GM10266 (cell line): ENCODE data around the gene NPIPB2.
"Not testable (repeated sequence)": the region's sequence is repeated elsewhere in the genome, so short reads cannot be mapped to it uniquely, and the experiment has no call there.

Experiments used
- DNase-seq: peaks from one replicate; pipeline ENCODE4 v3.0.0; 2012; ENCODE audit errors: extremely low spot score
- TF ChIP-seq, protein P1 (sequence below): IDR thresholded peaks from 2 replicates; pipeline ENCODE4 v1.5.1; 2012; ENCODE audit warnings: mild to moderate bottlenecking, low read depth; ENCODE audit not compliant: control insufficient read depth, insufficient read depth; ENCODE audit errors: missing control alignments

The NPIPB2 gene

GRCh38 chr16:11967195-11967911 is 25.5 kb upstream of the NPIPB2 start:
- no peak for DNase-seq
- TF ChIP-seq, protein P1, sequence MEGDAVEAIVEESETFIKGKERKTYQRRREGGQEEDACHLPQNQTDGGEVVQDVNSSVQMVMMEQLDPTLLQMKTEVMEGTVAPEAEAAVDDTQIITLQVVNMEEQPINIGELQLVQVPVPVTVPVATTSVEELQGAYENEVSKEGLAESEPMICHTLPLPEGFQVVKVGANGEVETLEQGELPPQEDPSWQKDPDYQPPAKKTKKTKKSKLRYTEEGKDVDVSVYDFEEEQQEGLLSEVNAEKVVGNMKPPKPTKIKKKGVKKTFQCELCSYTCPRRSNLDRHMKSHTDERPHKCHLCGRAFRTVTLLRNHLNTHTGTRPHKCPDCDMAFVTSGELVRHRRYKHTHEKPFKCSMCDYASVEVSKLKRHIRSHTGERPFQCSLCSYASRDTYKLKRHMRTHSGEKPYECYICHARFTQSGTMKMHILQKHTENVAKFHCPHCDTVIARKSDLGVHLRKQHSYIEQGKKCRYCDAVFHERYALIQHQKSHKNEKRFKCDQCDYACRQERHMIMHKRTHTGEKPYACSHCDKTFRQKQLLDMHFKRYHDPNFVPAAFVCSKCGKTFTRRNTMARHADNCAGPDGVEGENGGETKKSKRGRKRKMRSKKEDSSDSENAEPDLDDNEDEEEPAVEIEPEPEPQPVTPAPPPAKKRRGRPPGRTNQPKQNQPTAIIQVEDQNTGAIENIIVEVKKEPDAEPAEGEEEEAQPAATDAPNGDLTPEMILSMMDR = no peak

DNA sequence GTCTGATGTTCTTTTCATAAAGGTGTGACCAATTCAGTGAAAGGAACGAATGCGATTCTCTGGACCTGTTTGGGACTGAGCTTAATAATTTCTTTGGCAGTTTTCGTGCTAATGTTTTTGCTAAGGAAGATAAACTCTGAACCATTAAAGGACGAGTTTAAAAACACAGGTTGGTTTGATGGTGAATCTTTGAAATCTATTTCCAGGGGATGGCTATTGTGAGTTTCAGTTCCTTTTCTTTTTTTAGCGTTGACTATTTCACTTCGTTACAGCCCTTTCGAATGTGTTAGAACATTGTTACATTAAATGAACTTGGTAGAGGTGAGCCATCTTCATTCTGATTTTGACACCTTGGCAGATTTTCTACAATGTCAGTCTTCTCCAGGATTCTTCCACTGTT is 24.3 kb upstream of the NPIPB2 start:
- TF ChIP-seq, protein P1 = no peak
- DNase-seq = peak; percentile 50

DNA sequence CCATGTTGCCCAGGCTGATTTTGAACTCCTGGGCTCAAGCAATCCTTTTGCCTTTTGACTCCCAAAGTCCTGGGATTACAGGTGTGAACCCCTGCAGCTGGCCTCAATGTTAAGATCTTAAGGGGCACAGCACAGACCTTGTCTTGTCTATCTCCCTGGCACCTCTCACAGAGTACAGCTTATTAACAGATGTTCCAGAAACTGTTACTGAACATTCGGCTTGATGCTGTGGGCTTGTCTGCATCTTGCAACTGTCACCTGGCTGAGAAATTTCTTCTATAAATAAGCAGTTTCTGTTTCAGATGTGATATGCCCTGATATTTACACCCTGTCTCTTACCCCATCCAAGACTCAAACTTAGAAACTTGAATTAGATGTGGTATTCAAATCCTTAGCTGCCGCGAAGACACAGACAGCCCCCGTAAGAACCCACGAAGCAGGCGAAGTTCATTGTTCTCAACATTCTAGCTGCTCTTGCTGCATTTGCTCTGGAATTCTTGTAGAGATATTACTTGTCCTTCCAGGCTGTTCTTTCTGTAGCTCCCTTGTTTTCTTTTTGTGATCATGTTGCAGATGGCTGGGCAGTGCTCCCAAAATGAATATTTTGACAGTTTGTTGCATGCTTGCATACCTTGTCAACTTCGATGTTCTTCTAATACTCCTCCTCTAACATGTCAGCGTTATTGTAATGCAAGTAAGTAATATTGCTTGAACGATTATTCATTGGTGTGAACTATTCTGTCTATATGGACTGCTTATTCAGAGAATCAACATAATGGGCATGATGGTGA is 23.1 kb upstream of the NPIPB2 start, which contains the start of gene TNFRSF17:
Gene TNFRSF17, plus strand, starts transcription at position 450 of the 791 bp plus-strand sequence. Its CDS starts 115 bp downstream, at position 565.
- peak; percentile 66 for DNase-seq
- TF ChIP-seq, protein P1 = no peak

DNA sequence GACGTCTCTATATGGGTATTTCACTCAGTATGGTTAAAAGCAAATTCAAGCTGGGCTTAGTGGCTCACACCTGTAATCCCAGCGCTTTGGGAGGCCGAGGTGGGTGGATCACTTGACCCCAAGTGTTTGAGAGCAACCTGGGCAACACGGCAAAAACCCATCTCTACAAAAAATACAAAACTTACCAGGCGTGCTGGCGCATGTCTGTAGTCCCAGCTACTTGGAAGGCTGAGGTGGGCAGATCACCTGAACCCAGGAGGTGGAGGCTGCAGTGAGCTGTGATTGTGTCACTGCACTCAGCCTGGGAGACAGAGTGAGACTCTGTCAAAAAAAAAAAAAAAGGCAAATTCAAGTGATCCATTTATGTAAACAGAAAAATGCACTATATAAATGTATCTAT is 21.9 kb upstream of the NPIPB2 start:
- TF ChIP-seq, protein P1 = no peak
- no peak for DNase-seq

- not testable (repeated sequence) for DNase-seq
These were observed 21.1 kb upstream of the NPIPB2 start for GRCh38 chr16:11962978-11963377.

GRCh38 chr16:11962457-11962856 is 20.6 kb upstream of the NPIPB2 start:
- not testable (repeated sequence) for DNase-seq

DNA sequence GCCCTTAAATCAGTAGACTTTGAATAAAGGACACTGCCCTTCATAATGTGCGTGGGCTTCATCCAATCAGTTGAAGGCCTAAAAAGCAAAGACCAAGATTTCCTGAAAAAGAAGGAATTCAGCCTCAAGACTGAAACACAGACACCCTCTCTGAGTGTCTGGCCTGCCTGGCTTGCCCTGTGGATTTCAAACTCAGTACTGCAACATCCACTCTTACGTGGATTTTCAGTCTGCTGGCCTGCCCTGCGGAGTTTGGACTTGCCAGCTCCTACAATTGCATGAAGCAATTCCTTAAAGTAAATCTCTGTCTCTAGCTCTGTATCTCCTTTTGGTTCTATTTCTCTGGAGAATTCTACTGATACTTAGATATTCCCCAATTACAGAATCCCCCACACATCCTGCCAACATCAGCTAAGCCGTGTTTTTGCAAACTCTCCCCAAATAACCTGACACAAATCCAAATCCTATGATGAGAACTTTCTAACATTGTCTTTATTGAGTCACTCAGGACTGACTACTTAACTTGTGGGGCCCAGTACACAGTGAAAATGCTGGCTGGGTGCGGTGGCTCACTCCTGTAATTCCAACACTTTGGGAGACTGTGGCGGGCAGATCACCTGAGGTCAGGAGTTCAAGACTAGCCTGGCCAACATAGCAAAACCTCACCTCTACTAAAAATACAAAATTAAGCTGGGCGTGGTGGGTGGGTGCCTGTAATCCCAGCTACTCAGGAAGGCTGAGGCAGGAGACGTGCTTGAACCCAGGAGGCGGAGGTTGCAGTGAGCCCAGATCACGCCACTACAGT is 15.9 kb upstream of the NPIPB2 start:
- DNase-seq = no peak
- TF ChIP-seq, protein P1 = no peak
